GM12878 (cell line): ENCODE data around the gene SYCN. TPM values are rescaled to one million over a fixed set of nuclear protein-coding genes. Genes with fewer than 3 reads are reported as not detected.

ENCODE experiments used
- ATAC-seq: fragments of 200-7000 bp; cut with Tn5 transposase; 3 replicates; pipeline ENCODE4 v1.9.1; 2020; ENCODE audit warnings: mild to moderate bottlenecking, moderate library complexity
- BruUV-seq: library from RNA; stranded (reverse); fragments of 400-500 nt; replicated peaks from 2 replicates; lab custom pipeline; 2021; lab: Mats Ljungman, UMichigan
- CTCF ChIA-PET: fragments of 300-600 bp; sonication (Branson Sonifier 250); formaldehyde crosslinking; extraction: SDS; loops from one replicate; lab custom pipeline; 2021; ENCODE audit warnings: inconsistent platforms; lab: Yijun Ruan, JAX
- POLR2A ChIA-PET: fragments of 350-600 bp; formaldehyde crosslinking; extraction: SDS; loops from one replicate; lab custom pipeline; 2021; ENCODE audit warnings: inconsistent platforms; lab: Charles Lee
- RAD21 ChIA-PET: fragments of 300-600 bp; sonication (Branson Sonifier 250); formaldehyde crosslinking; loops from one replicate; lab custom pipeline; 2023; ENCODE audit warnings: antibody characterized with exemption; ENCODE audit not compliant: unreplicated experiment; lab: Charles Lee
- SMC1A ChIA-PET: fragments of 300-600 bp; sonication (Branson Sonifier 250); formaldehyde crosslinking; loops from one replicate; lab custom pipeline; 2023; ENCODE audit not compliant: unreplicated experiment, uncharacterized antibody; lab: Charles Lee
- DNase-seq: peaks from one replicate; pipeline ENCODE4 v3.0.0-alpha.2; 2011; ENCODE audit warnings: low read depth, low spot score
- FAIRE-seq: peaks from 3 replicates; lab custom pipeline; 2011; peaks lifted over from hg19 to GRCh38; lab: Jason Lieb, UNC
- H2AFZ ChIP-seq: 2 replicates; pipeline ENCODE4 v1.6.0; 2011; ENCODE audit warnings: low read depth, low read length, control low read depth; ENCODE audit not compliant: control insufficient read depth
- H3K27ac ChIP-seq: 2 replicates; pipeline ENCODE4 v1.5.1; 2011; ENCODE audit warnings: control low read depth; ENCODE audit not compliant: control insufficient read depth, insufficient read depth
- H3K27me3 ChIP-seq, 2 experiments: replicated peaks in 1 of 2; 2 replicates each; pipeline versions ENCODE4 v1.6.0 to v1.6.1; 2011; ENCODE audit warnings: low read length in 1 of 2; ENCODE audit not compliant: control insufficient read depth in 2 of 2, insufficient read depth in 2 of 2
- H3K36me3 ChIP-seq, 2 experiments: 2 replicates each; pipeline ENCODE4 v1.5.1; 2011; ENCODE audit warnings: low read length in 1 of 2; ENCODE audit not compliant: control insufficient read depth in 2 of 2, insufficient read depth in 2 of 2
- H3K4me1 ChIP-seq: 2 replicates; pipeline ENCODE4 v1.6.1; 2011; ENCODE audit warnings: mild to moderate bottlenecking, low read length, moderate library complexity, mixed read lengths; ENCODE audit not compliant: control insufficient read depth, insufficient read depth
- H3K4me2 ChIP-seq: 2 replicates; pipeline ENCODE4 v1.6.0; 2011; ENCODE audit warnings: control low read depth; ENCODE audit not compliant: control insufficient read depth, insufficient read depth
- H3K4me3 ChIP-seq: fragments of 200-600 bp; sonication (generic); 2 replicates; pipeline ENCODE4 v1.5.1; 2016
- H3K79me2 ChIP-seq: 2 replicates; pipeline ENCODE4 v1.6.0; 2011; ENCODE audit warnings: low read length; ENCODE audit not compliant: control insufficient read depth, insufficient read depth
- H3K9ac ChIP-seq: 2 replicates; pipeline ENCODE4 v1.8.0; 2011; ENCODE audit warnings: low read length, control low read depth, mixed read lengths; ENCODE audit not compliant: control insufficient read depth, insufficient read depth
- H3K9me3 ChIP-seq: replicated peaks from 3 replicates; pipeline ENCODE4 v1.5.1; 2011; ENCODE audit warnings: mild to moderate bottlenecking, low read length; ENCODE audit not compliant: control insufficient read depth, insufficient read depth
- H4K20me1 ChIP-seq: 2 replicates; pipeline ENCODE4 v1.6.0; 2011; ENCODE audit not compliant: control insufficient read depth, insufficient read depth
- ATF3 ChIP-seq: IDR thresholded peaks from 2 replicates; pipeline ENCODE4 v1.6.1; 2011; ENCODE audit warnings: low read depth, mild to moderate bottlenecking, low read length, moderate library complexity, borderline replicate concordance; ENCODE audit errors: extremely low read depth
- ATF7 ChIP-seq: fragments of 450-650 bp; IDR thresholded peaks from 2 replicates; pipeline ENCODE4 v1.6.1; 2016; ENCODE audit warnings: low read depth, mild to moderate bottlenecking
- CREB1 ChIP-seq: IDR thresholded peaks from 2 replicates; pipeline ENCODE4 v1.6.1; 2012; ENCODE audit warnings: low read depth, mild to moderate bottlenecking, inconsistent platforms
- DPF2 ChIP-seq: fragments of 450-650 bp; IDR thresholded peaks from 2 replicates; pipeline ENCODE4 v1.6.1; 2017; ENCODE audit warnings: mild to moderate bottlenecking
- EED ChIP-seq: sonication (generic); IDR thresholded peaks from 2 replicates; pipeline ENCODE4 v1.6.1; 2016; ENCODE audit warnings: antibody characterized with exemption, low read depth
- FOXM1 ChIP-seq: IDR thresholded peaks from 2 replicates; pipeline ENCODE4 v1.6.1; 2012; ENCODE audit warnings: low read depth, mild to moderate bottlenecking, inconsistent platforms, low read length, moderate library complexity
- GABPA ChIP-seq: IDR thresholded peaks from 2 replicates; pipeline ENCODE4 v1.6.1; 2014; ENCODE audit warnings: antibody characterized with exemption, low read depth, mild to moderate bottlenecking, inconsistent platforms
- NBN ChIP-seq: fragments of 450-650 bp; IDR thresholded peaks from 2 replicates; pipeline ENCODE4 v1.6.1; 2016
- NR2F1 ChIP-seq: fragments of 450-650 bp; conservative IDR thresholded peaks from 2 replicates; pipeline ENCODE4 v1.6.1; 2017; ENCODE audit warnings: mild to moderate bottlenecking
- SMAD1 ChIP-seq: fragments of 450-650 bp; IDR thresholded peaks from 2 replicates; pipeline ENCODE4 v1.6.1; 2018; ENCODE audit warnings: mild to moderate bottlenecking, low read depth; ENCODE audit not compliant: partially characterized antibody
- SMARCA5 ChIP-seq: fragments of 450-650 bp; IDR thresholded peaks from 2 replicates; pipeline ENCODE4 v1.6.1; 2017; ENCODE audit warnings: mild to moderate bottlenecking
- SP1 ChIP-seq: IDR thresholded peaks from one replicate; pipeline ENCODE4 v1.6.1; 2011; ENCODE audit warnings: low read depth, low read length
- SREBF1 ChIP-seq: IDR thresholded peaks from 2 replicates; pipeline ENCODE4 v1.6.1; 2012; ENCODE audit warnings: mild to moderate bottlenecking, low read length
- ZNF24 ChIP-seq: fragments of 450-650 bp; IDR thresholded peaks from 2 replicates; pipeline ENCODE4 v1.6.1; 2017; ENCODE audit warnings: antibody characterized with exemption, mild to moderate bottlenecking
- WGBS: methylation state at CpG from one replicate; pipeline ENCODE4 v1.1.6; 2016; ENCODE audit warnings: low lambda C conversion rate; ENCODE audit not compliant: insufficient replicate concordance, insufficient coverage; ENCODE audit errors: missing lambda C conversion rate; 5-methylcytosine and 5-hydroxymethylcytosine counted together
- in situ Hi-C: fragments of 300-500 bp; cut with MboI; formaldehyde crosslinking; loops from 9 replicates; pipeline ENCODE4 v1.14.3; 2018; ENCODE audit warnings: mixed read lengths
- intact Hi-C: fragments of 100-400 bp; cut with micrococcal nuclease; formaldehyde crosslinking; loops from one replicate; pipeline ENCODE4 v1.14.2; 2022; ENCODE audit not compliant: unreplicated experiment
- polyA plus RNA-seq, 11 experiments: library from polyadenylated mRNA; depleted of rRNA in 4 of 11; unstranded in 6 of 11; stranded (reverse) in 5 of 11; fragments of >200 nt; fragmentation: Nextera tagmentation in 4 of 11; fragmentation: Illumina TruSeq in 1 of 11; extraction: Ambion mirVana in 4 of 11; extraction: Trizol in 1 of 11; gene quantifications; 1 replicate in 1 of 11; 2 replicates in 10 of 11; pipeline versions ENCODE4 v1.2.1 to v1.2.3, GENCODE V29; 2011 to 2016; ENCODE audit warnings: inconsistent platforms in 2 of 11, missing spikeins in 2 of 11, low read depth in 1 of 11
- total RNA-seq, 4 experiments: library from RNA; depleted of rRNA in 3 of 4; stranded (reverse); fragments of >200 nt in 3 of 4; fragmentation: Illumina TruSeq in 1 of 4; extraction: Trizol in 1 of 4; gene quantifications; 2 replicates each; pipeline versions ENCODE4 v1.2.1 to v1.2.3, GENCODE V29; 2013 to 2021
- TF ChIP-seq, protein P1 (sequence below): fragments of 450-650 bp; IDR thresholded peaks from 2 replicates; pipeline ENCODE4 v1.6.1; 2018; ENCODE audit warnings: mild to moderate bottlenecking, low read depth, moderate library complexity; ENCODE audit not compliant: partially characterized antibody
- TF ChIP-seq, protein P2 (sequence below): IDR thresholded peaks from 2 replicates; pipeline ENCODE4 v1.6.1; 2012; ENCODE audit warnings: low read length, inconsistent platforms

SYCN gene
- total and polyA plus RNA-seq, 10 of the 15 experiments (the other 5 are each of a cell fraction or from before 2014, with no cell fraction given): 0.54 TPM; not detected in 9

DNA sequence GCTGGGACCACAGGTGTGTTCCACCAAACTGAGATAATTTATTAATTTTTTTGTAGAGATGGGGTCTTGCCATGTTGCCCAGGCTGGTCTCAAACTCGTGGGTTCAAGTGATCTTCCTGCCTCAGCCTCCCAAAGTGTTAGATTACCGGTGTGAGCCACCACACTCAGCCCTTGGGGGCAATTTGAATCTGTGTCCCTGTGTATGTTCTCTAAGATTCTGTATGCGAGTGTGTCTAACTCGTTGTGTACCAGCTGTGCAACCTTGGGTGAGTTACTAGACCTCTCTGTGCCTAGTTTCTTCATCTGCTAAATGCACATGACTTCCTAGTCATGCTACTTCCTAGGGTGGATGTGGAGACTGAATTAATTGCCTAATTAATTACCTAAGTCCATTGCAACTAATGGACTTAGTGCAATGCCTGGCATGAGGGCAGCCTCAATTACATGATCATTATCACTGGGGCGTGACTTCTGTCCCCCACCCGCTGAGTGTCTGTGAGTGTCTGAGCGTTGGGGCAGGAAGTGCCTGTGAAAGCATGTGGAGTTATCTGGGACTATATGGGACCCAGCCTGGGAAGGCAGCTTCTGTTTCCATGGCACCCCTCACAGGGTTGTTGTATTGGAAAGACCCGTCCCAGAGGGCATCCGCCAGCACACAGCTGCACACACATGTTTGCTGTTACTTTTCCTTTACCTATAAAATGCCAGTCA, 9.1 kb downstream of the SYCN start (continued):
- TF ChIP-seq, protein P1, sequence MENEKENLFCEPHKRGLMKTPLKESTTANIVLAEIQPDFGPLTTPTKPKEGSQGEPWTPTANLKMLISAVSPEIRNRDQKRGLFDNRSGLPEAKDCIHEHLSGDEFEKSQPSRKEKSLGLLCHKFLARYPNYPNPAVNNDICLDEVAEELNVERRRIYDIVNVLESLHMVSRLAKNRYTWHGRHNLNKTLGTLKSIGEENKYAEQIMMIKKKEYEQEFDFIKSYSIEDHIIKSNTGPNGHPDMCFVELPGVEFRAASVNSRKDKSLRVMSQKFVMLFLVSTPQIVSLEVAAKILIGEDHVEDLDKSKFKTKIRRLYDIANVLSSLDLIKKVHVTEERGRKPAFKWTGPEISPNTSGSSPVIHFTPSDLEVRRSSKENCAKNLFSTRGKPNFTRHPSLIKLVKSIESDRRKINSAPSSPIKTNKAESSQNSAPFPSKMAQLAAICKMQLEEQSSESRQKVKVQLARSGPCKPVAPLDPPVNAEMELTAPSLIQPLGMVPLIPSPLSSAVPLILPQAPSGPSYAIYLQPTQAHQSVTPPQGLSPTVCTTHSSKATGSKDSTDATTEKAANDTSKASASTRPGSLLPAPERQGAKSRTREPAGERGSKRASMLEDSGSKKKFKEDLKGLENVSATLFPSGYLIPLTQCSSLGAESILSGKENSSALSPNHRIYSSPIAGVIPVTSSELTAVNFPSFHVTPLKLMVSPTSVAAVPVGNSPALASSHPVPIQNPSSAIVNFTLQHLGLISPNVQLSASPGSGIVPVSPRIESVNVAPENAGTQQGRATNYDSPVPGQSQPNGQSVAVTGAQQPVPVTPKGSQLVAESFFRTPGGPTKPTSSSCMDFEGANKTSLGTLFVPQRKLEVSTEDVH: no peak
- TF ChIP-seq ATF3 (no peak), SMARCA5 (no peak), ZNF24 (no peak), NBN (no peak)
- TF ChIP-seq, protein P2, sequence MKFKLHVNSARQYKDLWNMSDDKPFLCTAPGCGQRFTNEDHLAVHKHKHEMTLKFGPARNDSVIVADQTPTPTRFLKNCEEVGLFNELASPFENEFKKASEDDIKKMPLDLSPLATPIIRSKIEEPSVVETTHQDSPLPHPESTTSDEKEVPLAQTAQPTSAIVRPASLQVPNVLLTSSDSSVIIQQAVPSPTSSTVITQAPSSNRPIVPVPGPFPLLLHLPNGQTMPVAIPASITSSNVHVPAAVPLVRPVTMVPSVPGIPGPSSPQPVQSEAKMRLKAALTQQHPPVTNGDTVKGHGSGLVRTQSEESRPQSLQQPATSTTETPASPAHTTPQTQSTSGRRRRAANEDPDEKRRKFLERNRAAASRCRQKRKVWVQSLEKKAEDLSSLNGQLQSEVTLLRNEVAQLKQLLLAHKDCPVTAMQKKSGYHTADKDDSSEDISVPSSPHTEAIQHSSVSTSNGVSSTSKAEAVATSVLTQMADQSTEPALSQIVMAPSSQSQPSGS: no peak

- WGBS: 30% methylated on average over 8 of the region's 8 CpGs
- no peak overlapping the region for H3K4me2 ChIP-seq
- CTCF ChIA-PET: interaction anchor here (0.7 kb wide), 1 partner anchor 30 kb away, joined by 3 read pairs; no protein-coding TSS in a partner anchor
- H3K9ac ChIP-seq: no peak overlapping the region
- peaks cover 3 to 5% of the 10 kb centered on the region in 2 experiments; a peak in 2 of 4 replicates for H3K27me3 ChIP-seq
- H2AFZ ChIP-seq: no peak overlapping the region
- H3K36me3 ChIP-seq: no peaks in the 10 kb centered on the region
- H3K79me2 ChIP-seq: no peaks in the 10 kb centered on the region
- FAIRE-seq (no peak), DNase-seq (no peak), ATAC-seq (no peak)
- no peaks in the 10 kb centered on the region for H3K4me1 ChIP-seq
- no peaks in the 10 kb centered on the region for H4K20me1 ChIP-seq
- H3K9me3 ChIP-seq: no peaks in the 10 kb centered on the region
- no peak overlapping the region for H3K4me3 ChIP-seq
- H3K27ac ChIP-seq: no peak overlapping the region
- RAD21 ChIA-PET: interaction anchor here (0.7 kb wide), 1 partner anchor 812 kb away, joined by 4 read pairs; no protein-coding TSS in a partner anchor
- in situ Hi-C loops (no loop called here), intact Hi-C loops (no loop called here)
- SMC1A ChIA-PET: no interaction called here
- POLR2A ChIA-PET: no interaction called here
- TF ChIP-seq EED (no peak), NR2F1 (no peak), SMAD1 (no peak), CREB1 (no peak), GABPA (no peak), FOXM1 (no peak), ATF3 (no peak), SREBF1 (no peak), ATF7 (no peak), DPF2 (no peak), SP1 (no peak)
- BruUV-seq: no TSS peak
Observed at GRCh38 chr19:39193803-39194202, 10.3 kb downstream of the SYCN start.
